ENCODE results near the gene CNTN5.

CNTN5 gene

DNA sequence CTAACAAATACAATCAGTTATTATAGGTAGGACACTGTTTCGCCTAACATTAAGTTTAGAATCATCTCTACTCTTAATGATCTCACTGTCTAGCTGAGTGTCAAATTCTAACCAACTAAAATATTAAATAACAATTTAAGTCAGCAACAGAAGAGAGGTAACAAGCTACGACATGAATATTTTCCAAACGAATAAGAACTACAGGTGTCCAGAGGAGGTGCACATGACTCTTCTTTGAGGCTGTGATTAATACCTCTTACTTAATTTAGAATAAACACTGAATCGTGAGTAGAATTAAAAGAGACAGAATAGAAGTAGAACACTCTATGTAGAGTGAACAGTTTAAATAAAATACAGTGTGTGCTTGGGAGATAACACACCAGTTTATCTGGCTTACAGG, 1047.4 kb downstream of the CNTN5 start:
- H3K36me3 ChIP-seq (ENCODE audit: control insufficient read depth in 2 of 2, insufficient read depth in 1 of 2, low read length in 2 of 2), result no peaks in the 10 kb centered on the region
- CTCF ChIA-PET, result no interaction called here
- POLR2A ChIA-PET, result no interaction called here
- TF ChIP-seq, protein P1, sequence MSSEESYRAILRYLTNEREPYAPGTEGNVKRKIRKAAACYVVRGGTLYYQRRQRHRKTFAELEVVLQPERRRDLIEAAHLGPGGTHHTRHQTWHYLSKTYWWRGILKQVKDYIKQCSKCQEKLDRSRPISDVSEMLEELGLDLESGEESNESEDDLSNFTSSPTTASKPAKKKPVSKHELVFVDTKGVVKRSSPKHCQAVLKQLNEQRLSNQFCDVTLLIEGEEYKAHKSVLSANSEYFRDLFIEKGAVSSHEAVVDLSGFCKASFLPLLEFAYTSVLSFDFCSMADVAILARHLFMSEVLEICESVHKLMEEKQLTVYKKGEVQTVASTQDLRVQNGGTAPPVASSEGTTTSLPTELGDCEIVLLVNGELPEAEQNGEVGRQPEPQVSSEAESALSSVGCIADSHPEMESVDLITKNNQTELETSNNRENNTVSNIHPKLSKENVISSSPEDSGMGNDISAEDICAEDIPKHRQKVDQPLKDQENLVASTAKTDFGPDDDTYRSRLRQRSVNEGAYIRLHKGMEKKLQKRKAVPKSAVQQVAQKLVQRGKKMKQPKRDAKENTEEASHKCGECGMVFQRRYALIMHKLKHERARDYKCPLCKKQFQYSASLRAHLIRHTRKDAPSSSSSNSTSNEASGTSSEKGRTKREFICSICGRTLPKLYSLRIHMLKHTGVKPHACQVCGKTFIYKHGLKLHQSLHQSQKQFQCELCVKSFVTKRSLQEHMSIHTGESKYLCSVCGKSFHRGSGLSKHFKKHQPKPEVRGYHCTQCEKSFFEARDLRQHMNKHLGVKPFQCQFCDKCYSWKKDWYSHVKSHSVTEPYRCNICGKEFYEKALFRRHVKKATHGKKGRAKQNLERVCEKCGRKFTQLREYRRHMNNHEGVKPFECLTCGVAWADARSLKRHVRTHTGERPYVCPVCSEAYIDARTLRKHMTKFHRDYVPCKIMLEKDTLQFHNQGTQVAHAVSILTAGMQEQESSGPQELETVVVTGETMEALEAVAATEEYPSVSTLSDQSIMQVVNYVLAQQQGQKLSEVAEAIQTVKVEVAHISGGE (tag by site-specific recombination; conservative IDR thresholded peaks at IDR 0.05; ENCODE audit: low read depth), result no peak
- no peak for TF ChIP-seq ZNF433 (tag by site-specific recombination; IDR thresholded peaks at IDR 0.05; ENCODE audit: low read depth)
- TF ChIP-seq, protein P2, sequence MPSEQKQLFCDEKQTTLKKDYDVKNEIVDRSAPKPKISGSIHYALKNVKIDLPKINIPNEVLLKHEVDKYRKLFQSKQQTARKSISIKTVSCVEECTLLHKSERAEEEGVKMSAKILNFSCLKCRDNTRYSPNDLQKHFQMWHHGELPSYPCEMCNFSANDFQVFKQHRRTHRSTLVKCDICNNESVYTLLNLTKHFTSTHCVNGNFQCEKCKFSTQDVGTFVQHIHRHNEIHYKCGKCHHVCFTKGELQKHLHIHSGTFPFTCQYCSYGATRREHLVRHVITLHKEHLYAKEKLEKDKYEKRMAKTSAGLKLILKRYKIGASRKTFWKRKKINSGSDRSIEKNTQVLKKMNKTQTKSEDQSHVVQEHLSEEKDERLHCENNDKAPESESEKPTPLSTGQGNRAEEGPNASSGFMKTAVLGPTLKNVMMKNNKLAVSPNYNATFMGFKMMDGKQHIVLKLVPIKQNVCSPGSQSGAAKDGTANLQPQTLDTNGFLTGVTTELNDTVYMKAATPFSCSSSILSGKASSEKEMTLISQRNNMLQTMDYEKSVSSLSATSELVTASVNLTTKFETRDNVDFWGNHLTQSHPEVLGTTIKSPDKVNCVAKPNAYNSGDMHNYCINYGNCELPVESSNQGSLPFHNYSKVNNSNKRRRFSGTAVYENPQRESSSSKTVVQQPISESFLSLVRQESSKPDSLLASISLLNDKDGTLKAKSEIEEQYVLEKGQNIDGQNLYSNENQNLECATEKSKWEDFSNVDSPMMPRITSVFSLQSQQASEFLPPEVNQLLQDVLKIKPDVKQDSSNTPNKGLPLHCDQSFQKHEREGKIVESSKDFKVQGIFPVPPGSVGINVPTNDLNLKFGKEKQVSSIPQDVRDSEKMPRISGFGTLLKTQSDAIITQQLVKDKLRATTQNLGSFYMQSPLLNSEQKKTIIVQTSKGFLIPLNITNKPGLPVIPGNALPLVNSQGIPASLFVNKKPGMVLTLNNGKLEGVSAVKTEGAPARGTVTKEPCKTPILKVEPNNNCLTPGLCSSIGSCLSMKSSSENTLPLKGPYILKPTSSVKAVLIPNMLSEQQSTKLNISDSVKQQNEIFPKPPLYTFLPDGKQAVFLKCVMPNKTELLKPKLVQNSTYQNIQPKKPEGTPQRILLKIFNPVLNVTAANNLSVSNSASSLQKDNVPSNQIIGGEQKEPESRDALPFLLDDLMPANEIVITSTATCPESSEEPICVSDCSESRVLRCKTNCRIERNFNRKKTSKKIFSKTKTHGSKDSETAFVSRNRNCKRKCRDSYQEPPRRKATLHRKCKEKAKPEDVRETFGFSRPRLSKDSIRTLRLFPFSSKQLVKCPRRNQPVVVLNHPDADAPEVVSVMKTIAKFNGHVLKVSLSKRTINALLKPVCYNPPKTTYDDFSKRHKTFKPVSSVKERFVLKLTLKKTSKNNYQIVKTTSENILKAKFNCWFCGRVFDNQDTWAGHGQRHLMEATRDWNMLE (tag by site-specific recombination; conservative IDR thresholded peaks at IDR 0.05; ENCODE audit: low read depth), result no peak
- no peak for TF ChIP-seq OVOL3 (tag by site-specific recombination; IDR thresholded peaks at IDR 0.05)
- TF ChIP-seq ZNF560 (tag by site-specific recombination; IDR thresholded peaks at IDR 0.05; ENCODE audit: borderline replicate concordance), result no peak
- TF ChIP-seq, protein P3, sequence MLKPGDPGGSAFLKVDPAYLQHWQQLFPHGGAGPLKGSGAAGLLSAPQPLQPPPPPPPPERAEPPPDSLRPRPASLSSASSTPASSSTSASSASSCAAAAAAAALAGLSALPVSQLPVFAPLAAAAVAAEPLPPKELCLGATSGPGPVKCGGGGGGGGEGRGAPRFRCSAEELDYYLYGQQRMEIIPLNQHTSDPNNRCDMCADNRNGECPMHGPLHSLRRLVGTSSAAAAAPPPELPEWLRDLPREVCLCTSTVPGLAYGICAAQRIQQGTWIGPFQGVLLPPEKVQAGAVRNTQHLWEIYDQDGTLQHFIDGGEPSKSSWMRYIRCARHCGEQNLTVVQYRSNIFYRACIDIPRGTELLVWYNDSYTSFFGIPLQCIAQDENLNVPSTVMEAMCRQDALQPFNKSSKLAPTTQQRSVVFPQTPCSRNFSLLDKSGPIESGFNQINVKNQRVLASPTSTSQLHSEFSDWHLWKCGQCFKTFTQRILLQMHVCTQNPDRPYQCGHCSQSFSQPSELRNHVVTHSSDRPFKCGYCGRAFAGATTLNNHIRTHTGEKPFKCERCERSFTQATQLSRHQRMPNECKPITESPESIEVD (tag by site-specific recombination; IDR thresholded peaks at IDR 0.05), result no peak
- TF ChIP-seq, protein P4, sequence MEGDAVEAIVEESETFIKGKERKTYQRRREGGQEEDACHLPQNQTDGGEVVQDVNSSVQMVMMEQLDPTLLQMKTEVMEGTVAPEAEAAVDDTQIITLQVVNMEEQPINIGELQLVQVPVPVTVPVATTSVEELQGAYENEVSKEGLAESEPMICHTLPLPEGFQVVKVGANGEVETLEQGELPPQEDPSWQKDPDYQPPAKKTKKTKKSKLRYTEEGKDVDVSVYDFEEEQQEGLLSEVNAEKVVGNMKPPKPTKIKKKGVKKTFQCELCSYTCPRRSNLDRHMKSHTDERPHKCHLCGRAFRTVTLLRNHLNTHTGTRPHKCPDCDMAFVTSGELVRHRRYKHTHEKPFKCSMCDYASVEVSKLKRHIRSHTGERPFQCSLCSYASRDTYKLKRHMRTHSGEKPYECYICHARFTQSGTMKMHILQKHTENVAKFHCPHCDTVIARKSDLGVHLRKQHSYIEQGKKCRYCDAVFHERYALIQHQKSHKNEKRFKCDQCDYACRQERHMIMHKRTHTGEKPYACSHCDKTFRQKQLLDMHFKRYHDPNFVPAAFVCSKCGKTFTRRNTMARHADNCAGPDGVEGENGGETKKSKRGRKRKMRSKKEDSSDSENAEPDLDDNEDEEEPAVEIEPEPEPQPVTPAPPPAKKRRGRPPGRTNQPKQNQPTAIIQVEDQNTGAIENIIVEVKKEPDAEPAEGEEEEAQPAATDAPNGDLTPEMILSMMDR (tag by site-specific recombination; IDR thresholded peaks at IDR 0.05), result no peak
- TF ChIP-seq ZNF768 (tag by site-specific recombination; IDR thresholded peaks at IDR 0.05), result no peak
- TF ChIP-seq ZFP69B (tag by site-specific recombination; IDR thresholded peaks at IDR 0.05), result no peak
- no peak for TF ChIP-seq ZNF16 (tag by site-specific recombination; IDR thresholded peaks at IDR 0.05; ENCODE audit: low read depth)
- no peak for TF ChIP-seq SETDB1 (IDR thresholded peaks at IDR 0.05; ENCODE audit: insufficient read length, low read length)
- H3K9me3 ChIP-seq (ENCODE audit: control insufficient read depth, insufficient read depth, low read depth, low read length), result no peaks in the 10 kb centered on the region
- no peaks in the 10 kb centered on the region for H3K4me1 ChIP-seq (ENCODE audit: control insufficient read depth, insufficient read depth, low read length)
- no peak overlapping the region for H3K4me3 ChIP-seq (ENCODE audit: low read depth, low read length)
- H3K27ac ChIP-seq (ENCODE audit: extremely low read depth, low read depth, low read length), result no peak overlapping the region

DNA sequence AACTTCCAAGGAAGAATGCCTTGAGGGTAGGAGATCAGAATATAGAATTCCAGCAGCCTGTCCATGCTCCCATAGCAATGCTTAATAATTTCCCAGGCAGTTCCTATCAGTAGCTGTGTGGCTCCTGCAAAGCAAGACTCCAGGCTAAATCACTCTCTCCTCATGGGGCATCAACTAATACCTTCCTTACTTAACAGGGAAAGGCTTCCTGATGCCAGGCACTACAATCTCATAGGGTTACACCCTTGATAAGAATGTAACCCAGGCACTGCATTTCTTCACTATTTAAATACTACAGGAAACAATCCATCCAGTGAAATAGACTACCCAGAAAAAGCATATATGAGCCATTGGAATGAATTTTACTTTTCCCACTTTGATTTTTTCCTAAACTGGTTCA, 1051.4 kb downstream of the CNTN5 start:
- no peaks in the 10 kb centered on the region for H3K9me3 ChIP-seq (ENCODE audit: control insufficient read depth, insufficient read depth, low read depth, low read length)
- ChIA-PET POLR2A (no interaction called here), CTCF (no interaction called here)
- no peaks in the 10 kb centered on the region for H3K4me1 ChIP-seq (ENCODE audit: control insufficient read depth, insufficient read depth, low read length)
- no peaks in the 10 kb centered on the region for H3K36me3 ChIP-seq (ENCODE audit: control insufficient read depth in 2 of 2, insufficient read depth in 1 of 2, low read length in 2 of 2)
- H3K4me3 ChIP-seq (ENCODE audit: low read depth, low read length), result no peak overlapping the region
- H3K27ac ChIP-seq (ENCODE audit: extremely low read depth, low read depth, low read length), result no peak overlapping the region
- no peak for TF ChIP-seq ZNF555 (tag by site-specific recombination; conservative IDR thresholded peaks at IDR 0.05)
- no peak for TF ChIP-seq ZBTB8A (tag by site-specific recombination; IDR thresholded peaks at IDR 0.05)
- no peak for TF ChIP-seq ZNF391 (tag by site-specific recombination; IDR thresholded peaks at IDR 0.05; ENCODE audit: borderline replicate concordance, low read depth)
- TF ChIP-seq, protein P5, sequence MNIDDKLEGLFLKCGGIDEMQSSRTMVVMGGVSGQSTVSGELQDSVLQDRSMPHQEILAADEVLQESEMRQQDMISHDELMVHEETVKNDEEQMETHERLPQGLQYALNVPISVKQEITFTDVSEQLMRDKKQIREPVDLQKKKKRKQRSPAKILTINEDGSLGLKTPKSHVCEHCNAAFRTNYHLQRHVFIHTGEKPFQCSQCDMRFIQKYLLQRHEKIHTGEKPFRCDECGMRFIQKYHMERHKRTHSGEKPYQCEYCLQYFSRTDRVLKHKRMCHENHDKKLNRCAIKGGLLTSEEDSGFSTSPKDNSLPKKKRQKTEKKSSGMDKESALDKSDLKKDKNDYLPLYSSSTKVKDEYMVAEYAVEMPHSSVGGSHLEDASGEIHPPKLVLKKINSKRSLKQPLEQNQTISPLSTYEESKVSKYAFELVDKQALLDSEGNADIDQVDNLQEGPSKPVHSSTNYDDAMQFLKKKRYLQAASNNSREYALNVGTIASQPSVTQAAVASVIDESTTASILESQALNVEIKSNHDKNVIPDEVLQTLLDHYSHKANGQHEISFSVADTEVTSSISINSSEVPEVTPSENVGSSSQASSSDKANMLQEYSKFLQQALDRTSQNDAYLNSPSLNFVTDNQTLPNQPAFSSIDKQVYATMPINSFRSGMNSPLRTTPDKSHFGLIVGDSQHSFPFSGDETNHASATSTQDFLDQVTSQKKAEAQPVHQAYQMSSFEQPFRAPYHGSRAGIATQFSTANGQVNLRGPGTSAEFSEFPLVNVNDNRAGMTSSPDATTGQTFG (tag by site-specific recombination; IDR thresholded peaks at IDR 0.05; ENCODE audit: borderline replicate concordance), result no peak
- TF ChIP-seq ZSCAN16 (tag by site-specific recombination; IDR thresholded peaks at IDR 0.05), result no peak
- TF ChIP-seq, protein P6, sequence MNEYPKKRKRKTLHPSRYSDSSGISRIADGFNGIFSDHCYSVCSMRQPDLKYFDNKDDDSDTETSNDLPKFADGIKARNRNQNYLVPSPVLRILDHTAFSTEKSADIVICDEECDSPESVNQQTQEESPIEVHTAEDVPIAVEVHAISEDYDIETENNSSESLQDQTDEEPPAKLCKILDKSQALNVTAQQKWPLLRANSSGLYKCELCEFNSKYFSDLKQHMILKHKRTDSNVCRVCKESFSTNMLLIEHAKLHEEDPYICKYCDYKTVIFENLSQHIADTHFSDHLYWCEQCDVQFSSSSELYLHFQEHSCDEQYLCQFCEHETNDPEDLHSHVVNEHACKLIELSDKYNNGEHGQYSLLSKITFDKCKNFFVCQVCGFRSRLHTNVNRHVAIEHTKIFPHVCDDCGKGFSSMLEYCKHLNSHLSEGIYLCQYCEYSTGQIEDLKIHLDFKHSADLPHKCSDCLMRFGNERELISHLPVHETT (tag by site-specific recombination; IDR thresholded peaks at IDR 0.05), result no peak

Data from HEK293 (cell line).